ENCODE measurements around the gene JAKMIP1.
"Not testable (repeated sequence)": the region's sequence is repeated elsewhere in the genome, so short reads cannot be mapped to it uniquely, and the experiment has no call there.

JAKMIP1 gene

GRCh38 chr4:6019316-6020263 is 180.8 kb downstream of the JAKMIP1 start:
- no peak for TF ChIP-seq ZNF274 (IDR thresholded peaks at IDR 0.05; ENCODE audit: low read depth, low read length)
- no peak overlapping the region for H3K4me3 ChIP-seq (ENCODE audit: low read length)

DNA sequence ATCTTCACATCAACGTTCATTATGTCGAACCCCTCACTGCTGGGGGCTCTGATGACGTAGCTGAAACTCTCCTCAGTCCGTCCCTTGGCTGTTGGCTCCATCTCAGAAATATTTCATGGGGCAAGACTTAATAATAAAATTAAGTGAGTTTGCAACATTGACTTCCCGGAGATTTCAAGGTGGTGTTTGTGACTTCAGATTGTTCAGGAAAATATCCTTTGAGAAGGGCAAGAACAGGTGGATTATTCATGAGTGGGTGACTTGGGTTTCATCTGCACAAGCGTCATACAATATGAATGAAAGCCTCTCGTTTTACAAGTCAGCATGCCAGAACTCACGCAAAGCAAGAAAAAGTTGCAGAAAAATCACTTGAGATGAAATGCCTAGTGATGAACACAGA is 182.0 kb downstream of the JAKMIP1 start, which contains the start of gene C4orf50:
C4orf50 (minus strand) TSS at position 101 of the 400 bp plus-strand sequence.
- H3K4me3 ChIP-seq (ENCODE audit: low read length) = no peak within 1 kb of the TSS
- TF ChIP-seq ZNF274 (IDR thresholded peaks at IDR 0.05; ENCODE audit: low read depth, low read length) = no peak

- no peak overlapping the region for H3K4me3 ChIP-seq (ENCODE audit: low read length)
- TF ChIP-seq ZNF274 (IDR thresholded peaks at IDR 0.05; ENCODE audit: low read depth, low read length) = no peak
Observed at GRCh38 chr4:6017800-6018199, 182.5 kb downstream of the JAKMIP1 start.

GRCh38 chr4:6017030-6017429 is 183.3 kb downstream of the JAKMIP1 start:
- H3K4me3 ChIP-seq (ENCODE audit: low read length) = no peak overlapping the region
- no peak for TF ChIP-seq ZNF274 (IDR thresholded peaks at IDR 0.05; ENCODE audit: low read depth, low read length)

- no peak overlapping the region for H3K4me3 ChIP-seq (ENCODE audit: low read length)
- no peak for TF ChIP-seq ZNF274 (IDR thresholded peaks at IDR 0.05; ENCODE audit: low read depth, low read length)
Observed at GRCh38 chr4:6013564-6013963, 186.8 kb downstream of the JAKMIP1 start.

DNA sequence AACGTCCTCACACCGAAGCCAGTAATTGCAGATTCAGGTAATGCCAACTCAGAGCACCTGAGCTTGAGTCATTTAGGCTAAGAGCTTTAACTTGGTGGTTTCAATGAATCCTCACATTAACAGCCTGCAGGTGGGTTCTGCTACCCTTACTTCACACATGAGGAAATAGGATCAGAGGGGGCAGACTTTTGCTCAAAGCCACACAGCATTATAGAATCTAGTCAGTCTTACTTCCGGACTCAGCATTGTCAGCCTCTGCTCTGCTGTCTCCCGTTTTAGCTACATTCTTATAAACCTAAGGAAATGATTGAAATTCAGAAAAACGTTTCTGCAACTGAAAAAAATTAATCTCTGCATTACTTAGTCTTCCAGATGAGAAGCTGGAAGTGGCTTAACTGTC is 188.1 kb downstream of the JAKMIP1 start:
- TF ChIP-seq ZNF274 (IDR thresholded peaks at IDR 0.05; ENCODE audit: low read depth, low read length) = no peak
- no peak overlapping the region for H3K4me3 ChIP-seq (ENCODE audit: low read length)

DNA sequence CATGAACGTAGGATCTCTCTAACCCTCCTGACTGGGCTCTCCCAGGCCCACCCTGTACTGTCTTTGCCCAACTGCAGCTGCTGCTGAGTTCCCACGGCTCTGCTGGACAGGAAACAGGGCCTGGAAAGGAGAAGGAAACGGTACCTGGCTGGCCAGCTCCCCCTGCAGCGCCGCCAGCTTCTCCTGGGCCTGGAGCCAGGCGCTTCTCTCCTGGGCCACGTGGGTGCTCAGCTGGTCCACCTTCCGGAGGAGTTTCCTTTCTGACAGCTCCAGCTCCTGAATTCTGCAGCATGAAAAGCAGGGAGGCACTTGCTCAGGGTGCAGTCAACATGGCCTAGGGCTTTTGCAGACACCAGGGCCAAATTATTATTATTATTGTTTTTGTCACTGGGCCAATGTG is 188.7 kb downstream of the JAKMIP1 start:
- no peak for TF ChIP-seq ZNF274 (IDR thresholded peaks at IDR 0.05; ENCODE audit: low read depth, low read length)
- no peak overlapping the region for H3K4me3 ChIP-seq (ENCODE audit: low read length)

DNA sequence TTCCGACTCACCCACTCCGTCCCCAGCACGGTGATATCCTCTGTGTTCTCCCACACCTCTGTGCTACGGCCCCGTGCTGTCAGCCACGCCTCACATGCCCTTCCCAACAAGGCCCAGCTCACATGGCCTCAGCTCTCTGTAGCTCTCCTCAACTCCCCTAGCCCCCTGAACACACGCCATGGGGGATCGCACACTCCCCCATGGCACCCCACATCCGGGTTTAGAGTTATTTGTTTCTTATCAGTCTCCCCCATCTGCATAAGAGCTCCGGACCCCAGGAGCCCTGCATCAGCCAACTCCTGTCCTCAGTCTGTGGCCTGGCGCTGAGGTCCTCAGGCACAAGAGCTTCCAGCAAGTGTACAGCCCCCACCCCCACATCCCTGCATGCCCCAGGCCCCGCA is 189.1 kb downstream of the JAKMIP1 start:
- TF ChIP-seq ZNF274 (IDR thresholded peaks at IDR 0.05; ENCODE audit: low read depth, low read length) = no peak

DNA sequence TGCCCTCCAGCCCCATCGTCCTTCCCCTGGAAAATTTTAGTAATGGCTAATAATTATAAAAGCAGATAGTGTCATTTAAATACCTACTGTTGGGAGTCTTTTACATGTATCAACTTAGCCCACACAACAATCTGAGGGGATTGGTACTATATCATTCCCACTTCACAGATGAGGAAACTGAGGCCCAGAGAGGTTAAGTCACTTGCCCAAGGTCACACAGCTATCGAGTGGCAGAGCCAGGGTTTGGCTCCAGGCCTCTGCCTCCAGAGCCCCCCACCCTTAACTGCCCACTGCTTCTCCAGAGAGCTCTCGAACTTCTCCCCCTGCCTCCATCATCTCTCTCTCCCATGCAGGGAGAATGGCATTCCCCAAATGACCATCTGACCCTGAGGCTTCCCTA is 189.6 kb downstream of the JAKMIP1 start:
- H3K4me3 ChIP-seq (ENCODE audit: low read length) = no peak overlapping the region
- no peak for TF ChIP-seq ZNF274 (IDR thresholded peaks at IDR 0.05; ENCODE audit: low read depth, low read length)

More for the DNA sequence above, 189.1 kb downstream of the JAKMIP1 start:
- no peak overlapping the region for H3K4me3 ChIP-seq (ENCODE audit: low read length)

DNA sequence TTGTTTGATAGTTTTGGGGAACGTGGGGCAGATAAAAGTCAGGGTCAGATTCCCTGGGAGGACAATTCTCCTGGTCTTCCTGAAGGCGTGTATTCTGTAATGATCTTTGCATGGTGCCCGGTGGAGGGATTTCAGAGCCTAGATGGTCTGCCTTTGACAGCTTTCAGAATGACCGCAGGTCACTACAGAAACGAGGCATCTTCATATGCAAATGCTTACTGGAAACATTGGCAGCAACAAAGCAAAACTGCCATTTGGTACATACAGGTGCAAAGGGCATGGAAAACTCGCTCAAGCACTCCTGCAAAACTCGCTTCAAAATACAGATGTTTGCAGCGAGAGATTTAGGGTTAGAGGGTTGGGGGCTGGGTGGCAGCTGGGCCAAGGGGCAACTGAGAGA is 190.9 kb downstream of the JAKMIP1 start:
- no peak overlapping the region for H3K4me3 ChIP-seq (ENCODE audit: low read length)
- no peak for TF ChIP-seq ZNF274 (IDR thresholded peaks at IDR 0.05; ENCODE audit: low read depth, low read length)

- no peak for TF ChIP-seq ZNF274 (IDR thresholded peaks at IDR 0.05; ENCODE audit: low read depth, low read length)
- no peak overlapping the region for H3K4me3 ChIP-seq (ENCODE audit: low read length)
Observed at GRCh38 chr4:6008766-6009385, 191.5 kb downstream of the JAKMIP1 start.

- TF ChIP-seq ZNF274 (IDR thresholded peaks at IDR 0.05; ENCODE audit: low read depth, low read length) = no peak
- H3K4me3 ChIP-seq (ENCODE audit: low read length) = no peak overlapping the region
Observed at GRCh38 chr4:6008092-6008551, 192.2 kb downstream of the JAKMIP1 start.

DNA sequence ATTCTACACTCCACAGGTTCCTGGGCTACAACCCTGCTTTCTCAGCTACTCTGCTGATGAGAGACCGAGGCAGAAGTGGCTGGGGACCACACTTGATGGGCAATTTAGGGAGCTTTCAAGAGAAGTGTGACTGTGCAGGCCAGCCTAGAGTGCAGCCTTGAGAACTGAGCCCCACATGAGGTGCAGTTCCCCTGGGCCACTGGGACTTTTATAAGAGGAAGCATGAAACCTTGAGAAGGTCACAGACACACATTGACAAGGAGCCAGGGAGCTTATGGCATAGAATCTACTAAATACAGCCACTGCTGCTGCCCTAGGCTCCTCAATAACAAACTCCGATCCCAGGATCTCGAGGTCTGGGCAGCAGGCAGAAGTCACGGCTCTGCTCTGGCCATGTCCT is 195.2 kb downstream of the JAKMIP1 start:
- no peak for TF ChIP-seq ZNF274 (IDR thresholded peaks at IDR 0.05; ENCODE audit: low read depth, low read length)
- no peak overlapping the region for H3K4me3 ChIP-seq (ENCODE audit: low read length)

DNA sequence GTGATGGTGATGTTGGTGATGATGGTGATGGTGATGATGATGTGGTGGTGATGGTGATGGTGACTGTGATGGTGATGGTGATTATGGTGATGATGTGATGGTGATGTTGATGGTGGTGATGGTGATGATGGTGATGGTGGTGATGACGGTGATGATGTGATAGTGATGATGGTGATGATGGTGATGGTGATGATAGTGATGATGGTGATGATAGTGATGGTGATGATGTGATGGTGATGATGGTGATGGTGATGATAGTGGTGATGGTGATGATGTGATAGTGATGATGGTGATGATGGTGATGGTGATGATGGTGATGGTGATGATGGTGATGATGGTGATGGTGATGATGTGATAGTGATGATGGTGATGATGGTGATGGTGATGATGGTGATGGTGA is 196.9 kb downstream of the JAKMIP1 start:
- H3K4me3 ChIP-seq (ENCODE audit: low read length) = not testable (repeated sequence)

DNA sequence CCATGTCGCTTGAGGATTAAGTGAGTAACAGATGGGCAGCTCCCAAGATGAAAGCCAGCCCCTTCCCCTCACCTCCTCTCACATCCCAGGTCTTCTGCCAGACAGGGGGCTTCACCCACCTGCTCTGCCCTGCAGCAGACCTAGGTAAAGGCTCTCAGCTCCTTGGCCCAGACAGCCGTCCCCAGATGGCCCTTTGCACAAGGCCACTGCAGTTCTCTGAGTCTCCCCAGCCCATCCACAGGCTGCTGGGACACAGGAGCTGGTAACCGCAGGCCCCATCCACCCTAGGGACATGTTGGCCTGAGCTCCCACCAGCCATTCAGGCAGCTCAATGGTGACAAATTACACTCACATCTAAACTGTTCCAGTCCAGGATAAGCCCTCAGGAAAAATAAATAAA is 197.4 kb downstream of the JAKMIP1 start:
- no peak for TF ChIP-seq ZNF274 (IDR thresholded peaks at IDR 0.05; ENCODE audit: low read depth, low read length)
- H3K4me3 ChIP-seq (ENCODE audit: low read length) = no peak overlapping the region
